SU-DHL-6 (cell line): ENCODE data around the gene TMEM87B.

Experiments
- CTCF ChIP-seq: fragments of 200-600 bp; sonication (generic); IDR thresholded peaks from one replicate; pipeline ENCODE4 v1.5.1; 2017; ENCODE audit warnings: antibody characterized with exemption, mild to moderate bottlenecking, low read length, moderate library complexity; ENCODE audit not compliant: insufficient read depth, poor library complexity, severe bottlenecking
- EZH2phosphoT487 ChIP-seq: fragments of 200-600 bp; sonication (generic), shearing (Covaris generic); conservative IDR thresholded peaks from 2 replicates; pipeline ENCODE4 v1.6.1; 2018; ENCODE audit warnings: mild to moderate bottlenecking, antibody characterized with exemption, low read length, moderate library complexity, mixed read lengths

GRCh38 chr2:112084689-112085374 lies 29.8 kb downstream of the TMEM87B start:
- TF ChIP-seq CTCF (no peak), EZH2phosphoT487 (no peak)
